Tibial nerve (tissue), 4 donors: ENCODE data around the gene MAP1B. TPM values are rescaled to one million over a fixed set of nuclear protein-coding genes. Genes with fewer than 3 reads are reported as not detected.

Source experiments
- DNase-seq, 2 donors: peaks; one replicate each; pipeline ENCODE4 v3.0.0-alpha.2; 2019; ENCODE audit warnings: low spot score in 2 of 2
- H3K27ac ChIP-seq, 4 donors: fragments of 200-600 bp; sonication (generic) in 3 of 4; one replicate each; pipeline ENCODE4 v1.5.1; 2017 to 2019; ENCODE audit warnings: mild to moderate bottlenecking in 1 of 4
- H3K27me3 ChIP-seq, 2 donors: fragments of 200-600 bp; sonication (generic) in 1 of 2; one replicate each; pipeline versions ENCODE4 v1.5.1 to v1.6.0; 2017 to 2019
- H3K36me3 ChIP-seq, 3 donors: fragments of 200-600 bp; sonication (generic); one replicate each; pipeline ENCODE4 v1.5.1; 2018 to 2019
- H3K4me1 ChIP-seq, 4 donors: fragments of 200-600 bp; sonication (generic) in 3 of 4; one replicate each; pipeline ENCODE4 v1.5.1; 2017 to 2019
- H3K4me3 ChIP-seq, 4 donors: fragments of 200-600 bp; sonication (generic) in 3 of 4; one replicate each; pipeline ENCODE4 v1.5.1; 2017 to 2019; ENCODE audit warnings: mild to moderate bottlenecking in 1 of 4, moderate library complexity in 1 of 4
- H3K9me3 ChIP-seq, 4 donors: fragments of 200-600 bp; sonication (generic) in 3 of 4; one replicate each; pipeline ENCODE4 v1.5.1; 2017 to 2019
- EP300 ChIP-seq, 2 donors: sonication (generic); formaldehyde crosslinking; IDR thresholded peaks; one replicate each; pipeline ENCODE4 v1.6.1; 2017; ENCODE audit warnings: antibody characterized with exemption in 2 of 2, mild to moderate bottlenecking in 1 of 2
- POLR2A ChIP-seq, 2 donors: fragments of 450-650 bp; IDR thresholded peaks; one replicate each; pipeline ENCODE4 v1.6.1; 2017; ENCODE audit warnings: antibody characterized with exemption in 2 of 2, mild to moderate bottlenecking in 2 of 2, moderate library complexity in 2 of 2
- WGBS, 2 donors: methylation state at CpG; one replicate each; pipeline ENCODE4 v1.1.5; 2018; 5-methylcytosine and 5-hydroxymethylcytosine counted together
- total RNA-seq, 4 donors: library from RNA; depleted of rRNA; stranded (reverse); fragments of >200 nt; gene quantifications; one replicate each; pipeline ENCODE4 v1.1.0, GENCODE V29; 2016
- TF ChIP-seq, protein P1 (sequence below), 5 experiments: fragments of 200-600 bp in 3 of 5; fragments of 450-650 bp in 2 of 5; sonication (generic) in 3 of 5; IDR thresholded peaks; one replicate each; pipeline ENCODE4 v1.5.1; 2016 to 2019; ENCODE audit warnings: antibody characterized with exemption in 5 of 5, mild to moderate bottlenecking in 3 of 5, moderate library complexity in 2 of 5

Gene MAP1B
- total RNA-seq, 4 donors from 2014 or later: 223 to 587 (median 472) TPM

DNA sequence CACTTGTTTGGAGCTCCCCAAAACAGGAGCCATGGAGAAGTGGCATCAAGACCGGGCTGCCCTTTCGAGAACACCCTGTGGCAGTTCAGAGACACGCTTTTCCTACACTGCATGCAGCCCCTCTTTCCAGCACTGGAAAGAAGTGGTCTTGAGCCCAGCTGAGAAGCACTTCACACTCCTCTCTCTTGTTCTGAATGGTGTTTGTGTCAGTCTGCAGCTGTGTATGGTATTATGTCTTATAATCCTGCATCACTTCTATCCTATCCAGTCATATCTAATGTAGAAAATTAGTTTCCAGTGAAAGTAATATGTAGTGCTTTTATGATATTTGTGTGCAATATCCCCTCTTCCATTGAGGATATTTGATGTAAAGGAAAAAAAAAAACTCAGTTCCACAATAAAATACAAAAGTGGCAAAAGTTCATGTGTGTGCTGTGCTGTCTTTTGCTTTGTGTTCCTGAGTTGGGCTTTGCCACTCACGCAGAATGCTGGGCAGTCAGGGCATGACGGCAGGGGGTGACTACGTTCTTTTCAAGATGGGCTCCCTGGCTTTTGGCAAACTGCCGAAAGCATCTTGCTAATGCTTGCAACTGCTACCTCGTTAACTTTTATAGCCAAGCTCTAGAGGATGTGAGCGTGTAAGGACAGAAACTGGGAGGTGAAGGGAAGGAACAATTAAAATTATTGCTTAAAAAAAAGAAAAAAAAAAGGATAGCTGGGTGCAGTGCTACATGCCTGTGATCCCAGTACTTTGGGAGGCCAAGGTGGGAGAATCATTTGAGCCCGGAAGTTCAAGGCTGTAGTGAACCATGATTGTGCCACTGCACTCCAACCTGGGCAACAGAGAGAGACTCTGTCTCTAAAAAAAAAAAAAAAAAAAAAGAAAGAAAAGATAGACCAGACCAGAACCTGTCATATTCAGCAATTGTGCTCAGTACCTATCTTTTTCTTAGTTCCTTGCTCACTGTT, 102.2 kb downstream of the MAP1B start:
- 58 to 68% methylated on average over 10 of the region's 10 CpGs for WGBS, 2 donors
- TF ChIP-seq, protein P1, sequence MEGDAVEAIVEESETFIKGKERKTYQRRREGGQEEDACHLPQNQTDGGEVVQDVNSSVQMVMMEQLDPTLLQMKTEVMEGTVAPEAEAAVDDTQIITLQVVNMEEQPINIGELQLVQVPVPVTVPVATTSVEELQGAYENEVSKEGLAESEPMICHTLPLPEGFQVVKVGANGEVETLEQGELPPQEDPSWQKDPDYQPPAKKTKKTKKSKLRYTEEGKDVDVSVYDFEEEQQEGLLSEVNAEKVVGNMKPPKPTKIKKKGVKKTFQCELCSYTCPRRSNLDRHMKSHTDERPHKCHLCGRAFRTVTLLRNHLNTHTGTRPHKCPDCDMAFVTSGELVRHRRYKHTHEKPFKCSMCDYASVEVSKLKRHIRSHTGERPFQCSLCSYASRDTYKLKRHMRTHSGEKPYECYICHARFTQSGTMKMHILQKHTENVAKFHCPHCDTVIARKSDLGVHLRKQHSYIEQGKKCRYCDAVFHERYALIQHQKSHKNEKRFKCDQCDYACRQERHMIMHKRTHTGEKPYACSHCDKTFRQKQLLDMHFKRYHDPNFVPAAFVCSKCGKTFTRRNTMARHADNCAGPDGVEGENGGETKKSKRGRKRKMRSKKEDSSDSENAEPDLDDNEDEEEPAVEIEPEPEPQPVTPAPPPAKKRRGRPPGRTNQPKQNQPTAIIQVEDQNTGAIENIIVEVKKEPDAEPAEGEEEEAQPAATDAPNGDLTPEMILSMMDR (IDR thresholded peaks at IDR 0.05): no peak
- TF ChIP-seq EP300 (IDR thresholded peaks at IDR 0.05): no peak
- TF ChIP-seq POLR2A (IDR thresholded peaks at IDR 0.05): no peak
- H3K4me3 ChIP-seq: no peak overlapping the region
- H3K9me3 ChIP-seq: no peaks in the 10 kb centered on the region
- no peaks in the 10 kb centered on the region for H3K27me3 ChIP-seq
- H3K27ac ChIP-seq: peak overlapping the region in 1 of 4 donors; percentile 54
- peaks cover 0 to 32% (median 3%) of the 10 kb centered on the region in 4 donors for H3K4me1 ChIP-seq
- H3K36me3 ChIP-seq: peaks cover 0 to 27% (median 0%) of the 10 kb centered on the region in 3 donors
- no peak for DNase-seq

DNA sequence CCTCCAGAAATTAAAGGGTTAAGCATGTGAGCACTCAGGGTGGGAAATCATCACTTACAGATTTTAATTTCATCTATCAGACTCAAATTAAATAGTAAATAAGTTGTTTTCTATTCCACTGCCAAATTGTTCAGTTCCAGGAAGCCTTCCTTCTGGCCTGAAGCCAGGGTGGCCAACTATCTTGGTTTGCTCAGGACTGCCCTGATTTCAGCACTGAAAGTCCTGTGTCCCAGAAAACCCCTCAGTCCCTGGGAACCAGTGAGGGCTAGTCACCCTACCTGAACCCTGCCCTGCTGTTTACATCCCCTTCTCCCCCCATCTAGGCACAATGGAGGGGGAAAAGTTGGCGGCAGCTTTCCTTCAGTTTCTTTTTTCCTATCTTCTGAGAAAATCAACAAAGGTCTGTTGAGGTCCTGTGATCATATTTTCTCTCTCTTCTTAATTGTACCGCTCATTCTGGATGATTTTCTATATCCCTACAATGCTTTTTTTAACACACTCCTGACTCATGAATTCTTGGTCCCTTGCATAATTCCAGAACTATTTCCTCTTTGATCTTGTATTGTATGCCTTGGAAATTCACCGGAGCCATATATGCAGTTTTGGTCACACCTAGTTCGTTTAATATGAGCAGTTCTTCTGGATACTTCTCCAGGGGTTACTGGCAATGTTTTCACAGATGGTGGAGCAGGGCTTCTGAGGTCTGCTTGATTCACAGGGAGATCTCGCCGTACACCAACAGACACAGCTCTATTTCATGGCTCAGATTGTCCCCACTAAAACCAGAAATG, 103.8 kb downstream of the MAP1B start:
- H3K27ac ChIP-seq: peak overlapping the region in 3 of 4 donors; percentile 57 to 75 (median 65)
- H3K36me3 ChIP-seq: peaks cover 0 to 16% (median 0%) of the 10 kb centered on the region in 3 donors
- peak; percentile 47 to 48 for DNase-seq
- peaks cover 0 to 29% (median 3%) of the 10 kb centered on the region in 4 donors for H3K4me1 ChIP-seq
- no peak overlapping the region for H3K4me3 ChIP-seq
- H3K27me3 ChIP-seq: no peaks in the 10 kb centered on the region
- H3K9me3 ChIP-seq: no peaks in the 10 kb centered on the region
- 36% methylated on average over 6 of the region's 6 CpGs for WGBS, 2 donors
- TF ChIP-seq EP300 (IDR thresholded peaks at IDR 0.05) (no peak), POLR2A (IDR thresholded peaks at IDR 0.05) (no peak)
- TF ChIP-seq, protein P1 (IDR thresholded peaks at IDR 0.05): no peak

DNA sequence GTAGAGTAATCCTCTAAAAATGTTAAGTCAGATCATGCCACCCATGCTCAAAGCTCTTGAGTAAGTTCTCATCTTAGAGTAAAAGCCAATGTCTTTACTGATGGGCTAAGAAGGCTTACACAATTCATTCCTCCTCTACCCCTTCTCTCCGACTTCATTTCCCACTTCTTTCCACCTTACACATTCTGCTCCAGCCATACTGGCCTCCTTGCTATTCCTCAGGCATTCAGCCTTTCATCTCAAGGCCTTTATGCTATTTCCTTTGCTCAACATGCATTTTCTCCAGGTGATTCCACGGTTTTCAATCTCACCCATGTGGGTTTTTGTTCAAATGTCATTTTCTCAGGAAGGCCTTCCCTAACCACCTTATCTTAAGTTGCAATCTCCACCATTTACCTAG, 104.9 kb downstream of the MAP1B start:
- no peak overlapping the region for H3K27ac ChIP-seq

DNA sequence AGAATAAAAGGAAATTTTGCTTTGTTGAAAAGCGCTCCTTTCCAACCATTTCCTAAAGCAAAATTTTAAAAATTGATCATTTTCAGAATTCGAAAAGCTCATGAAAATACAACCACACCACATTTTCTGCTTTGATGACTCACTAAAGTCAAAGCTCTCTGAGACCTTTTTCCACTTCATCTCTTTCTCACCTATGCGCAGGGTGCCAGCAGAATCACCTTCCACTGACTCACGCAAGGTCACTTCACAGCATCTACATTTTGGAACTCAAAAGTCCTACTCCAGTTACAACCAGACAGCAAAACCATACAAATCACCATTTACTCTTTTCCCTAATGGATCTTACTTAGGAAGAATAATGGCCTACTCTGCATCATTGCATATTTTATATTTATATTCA, 106.2 kb downstream of the MAP1B start:
- no peak overlapping the region for H3K4me3 ChIP-seq
- TF ChIP-seq, protein P1 (IDR thresholded peaks at IDR 0.05): no peak
- TF ChIP-seq POLR2A (IDR thresholded peaks at IDR 0.05) (no peak), EP300 (IDR thresholded peaks at IDR 0.05) (no peak)

More for the DNA sequence above, 104.9 kb downstream of the MAP1B start:
- Histone ChIP-seq H3K27me3 (no peaks in the 10 kb centered on the region), H3K36me3 (peaks cover 0 to 18% (median 0%) of the 10 kb centered on the region in 3 donors), H3K9me3 (no peaks in the 10 kb centered on the region), H3K4me1 (peaks cover 0 to 25% (median 3%) of the 10 kb centered on the region in 4 donors), H3K4me3 (no peak overlapping the region)
- no peak for TF ChIP-seq EP300 (IDR thresholded peaks at IDR 0.05)
- TF ChIP-seq, protein P1 (IDR thresholded peaks at IDR 0.05): no peak
- no peak for TF ChIP-seq POLR2A (IDR thresholded peaks at IDR 0.05)
- 88 to 100% methylated on average over 2 of the region's 2 CpGs for WGBS, 2 donors
- DNase-seq: no peak

More for the DNA sequence above, 106.2 kb downstream of the MAP1B start:
- Histone ChIP-seq H3K9me3 (no peaks in the 10 kb centered on the region), H3K4me1 (peaks cover 0 to 25% (median 3%) of the 10 kb centered on the region in 4 donors), H3K36me3 (peaks cover 0 to 31% (median 0%) of the 10 kb centered on the region in 3 donors), H3K27me3 (no peaks in the 10 kb centered on the region), H3K27ac (no peak overlapping the region)
- 97 to 99% methylated on average over 4 of the region's 4 CpGs for WGBS, 2 donors
- no peak for DNase-seq
